ENCODE results near the gene SFXN2.
"Not testable (repeated sequence)": the region's sequence is repeated elsewhere in the genome, so short reads cannot be mapped to it uniquely, and the experiment has no call there.

The SFXN2 gene

DNA sequence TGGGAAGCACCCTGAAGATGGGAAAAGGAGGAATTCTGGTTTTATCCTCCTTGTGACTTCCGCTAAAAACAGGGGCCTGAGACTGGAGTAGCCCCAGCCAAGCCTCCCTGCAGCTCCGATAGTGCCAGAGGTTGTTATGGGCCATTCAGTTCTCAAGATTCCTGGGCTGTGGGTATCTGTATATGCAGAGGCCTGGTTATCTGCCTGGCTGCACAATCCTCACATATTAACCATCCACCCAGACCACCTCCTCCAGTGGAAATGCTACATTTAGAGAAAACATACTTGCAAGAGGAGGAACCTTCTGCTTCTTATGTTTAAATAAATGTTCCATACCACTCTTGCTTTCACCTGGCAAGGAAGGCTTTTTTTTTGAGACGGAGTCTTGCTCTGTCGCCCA is 34.8 kb upstream of the SFXN2 start:
- in situ Hi-C loops (cut with MboI; ENCODE audit: low sequenced_read_pairs) = no loop called here

DNA sequence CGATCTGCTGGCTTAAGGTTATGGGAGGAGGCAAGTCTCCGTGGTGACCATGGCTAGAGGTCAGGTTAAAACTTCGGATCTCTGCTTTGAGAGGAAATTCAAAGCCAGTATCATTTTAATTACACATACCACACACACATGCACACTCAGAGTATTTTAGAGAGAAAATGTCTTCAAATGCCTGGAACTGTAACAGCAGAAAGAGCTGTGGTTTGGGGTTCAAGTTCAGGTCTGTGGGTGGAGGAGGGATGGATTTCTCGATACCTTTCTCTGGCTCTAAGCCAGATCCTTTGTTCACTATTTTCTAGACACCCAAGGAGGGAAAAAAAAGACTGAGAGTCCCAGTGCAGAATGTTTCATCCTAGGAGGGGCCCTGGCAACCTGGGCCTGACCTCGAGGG is 32.7 kb upstream of the SFXN2 start:
- in situ Hi-C loops (cut with MboI; ENCODE audit: low sequenced_read_pairs) = no loop called here

DNA sequence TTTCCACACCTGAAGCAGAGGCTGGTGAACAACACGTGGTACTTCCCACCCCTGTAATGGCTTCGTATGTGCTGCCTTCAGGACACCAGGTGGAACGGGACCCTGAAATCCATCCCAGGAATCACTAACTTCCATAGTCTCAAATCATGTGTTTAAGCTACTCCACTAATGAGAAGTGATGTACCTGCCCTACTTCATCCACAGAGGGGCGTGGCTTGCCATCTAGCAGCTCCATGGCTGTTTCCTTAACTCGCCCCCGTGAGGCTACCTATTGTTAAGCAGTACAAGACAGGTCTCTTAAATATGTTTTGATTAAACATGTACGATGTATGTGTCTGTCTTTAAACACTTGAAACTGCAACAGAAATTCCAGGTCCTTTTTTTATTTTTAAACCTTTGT is 32.0 kb upstream of the SFXN2 start:
- in situ Hi-C loops (cut with MboI; ENCODE audit: low sequenced_read_pairs) = no loop called here

DNA sequence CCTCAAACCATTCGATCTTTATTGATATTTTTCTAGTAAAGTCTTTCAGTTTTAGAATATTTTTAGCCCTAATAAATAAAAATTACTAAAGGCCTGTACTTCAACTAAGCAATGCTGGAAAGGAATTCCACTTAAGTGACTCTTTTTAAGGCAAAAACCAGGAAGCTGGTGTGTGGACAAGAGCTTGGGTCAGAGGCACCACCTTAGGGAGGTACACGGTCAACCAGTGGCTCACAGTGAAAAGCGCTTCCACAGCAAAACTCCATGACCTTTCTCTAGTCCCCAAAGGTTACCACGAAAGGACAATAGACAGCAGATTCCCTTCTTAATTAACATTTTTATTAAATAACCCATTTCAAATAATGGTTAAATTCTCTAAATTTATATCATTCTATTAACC is 31.5 kb upstream of the SFXN2 start:
- in situ Hi-C loops (cut with MboI; ENCODE audit: low sequenced_read_pairs) = no loop called here

DNA sequence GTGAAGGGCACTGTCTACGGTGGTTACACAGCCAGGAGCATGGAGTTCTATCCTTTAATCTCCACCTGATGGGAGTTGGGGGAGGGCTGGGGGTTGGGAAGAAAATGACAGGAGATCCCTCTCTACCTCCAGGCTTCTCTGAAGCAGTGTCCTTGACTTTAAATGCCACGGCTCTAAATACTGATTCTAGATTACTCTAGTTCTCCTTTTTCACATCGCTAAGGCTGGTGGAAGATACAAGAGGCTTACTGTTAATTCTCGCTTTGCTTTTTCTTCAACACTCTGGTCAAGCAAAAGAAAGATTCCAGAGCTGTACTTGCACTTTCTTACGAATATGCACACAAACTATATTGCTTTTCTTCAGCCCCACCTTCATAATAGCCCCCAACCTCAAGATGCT is 30.7 kb upstream of the SFXN2 start:
- in situ Hi-C loops (cut with MboI; ENCODE audit: low sequenced_read_pairs) = no loop called here

DNA sequence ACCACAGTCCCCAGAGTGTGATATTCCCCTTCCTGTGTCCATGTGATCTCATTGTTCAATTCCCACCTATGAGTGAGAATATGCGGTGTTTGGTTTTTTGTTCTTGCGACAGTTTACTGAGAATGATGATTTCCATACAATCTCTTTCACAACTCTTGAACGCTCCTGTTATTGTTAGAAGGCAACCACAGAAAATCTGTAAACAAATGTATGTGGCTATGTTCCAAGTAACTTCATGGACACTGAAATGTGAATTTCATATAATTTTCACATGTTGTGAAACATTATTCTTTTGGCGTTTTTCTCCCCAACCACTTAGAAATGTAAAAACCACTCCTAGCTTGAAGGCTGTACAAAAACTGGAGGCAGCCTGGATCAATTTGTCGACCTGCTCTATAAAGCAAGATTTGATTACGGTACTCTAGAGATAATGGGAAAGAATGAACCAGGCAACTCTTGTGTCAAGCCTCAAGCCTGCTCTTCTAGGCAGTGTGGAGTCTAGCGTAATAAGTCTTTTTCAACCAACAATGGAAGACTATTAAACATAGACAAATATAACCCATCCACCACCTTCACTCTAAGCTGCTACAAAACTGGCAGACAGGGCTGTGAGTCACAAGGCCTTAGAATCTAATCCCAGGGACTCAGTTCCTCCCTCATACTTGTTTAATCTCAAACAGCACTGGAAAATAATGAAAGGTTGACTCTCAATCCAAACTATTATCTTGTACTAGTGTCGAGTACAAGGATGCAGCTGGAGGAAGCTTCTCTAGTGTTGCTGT is 23.0 kb upstream of the SFXN2 start:
- in situ Hi-C loops (cut with MboI; ENCODE audit: low sequenced_read_pairs) = no loop called here

DNA sequence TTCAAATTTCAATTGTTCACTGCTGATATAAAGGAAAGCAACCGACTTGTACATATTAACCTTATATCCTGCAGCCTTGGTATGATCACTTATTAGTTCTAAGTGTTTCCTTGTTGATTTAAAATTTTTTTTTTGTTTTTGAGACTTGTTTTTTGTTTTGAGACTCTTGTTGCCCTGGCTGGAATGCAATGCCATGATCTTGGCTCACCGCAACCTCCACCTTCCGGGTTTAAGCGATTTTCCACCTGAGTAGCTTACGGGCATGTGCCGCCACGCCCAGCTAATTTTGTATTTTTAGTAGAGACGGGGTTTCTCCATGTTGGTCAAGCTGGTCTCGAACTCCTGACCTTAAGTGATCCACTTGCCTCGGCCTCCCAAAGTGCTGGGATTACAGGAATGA is 19.0 kb upstream of the SFXN2 start:
- in situ Hi-C loops (cut with MboI; ENCODE audit: low sequenced_read_pairs) = not testable (repeated sequence)

DNA sequence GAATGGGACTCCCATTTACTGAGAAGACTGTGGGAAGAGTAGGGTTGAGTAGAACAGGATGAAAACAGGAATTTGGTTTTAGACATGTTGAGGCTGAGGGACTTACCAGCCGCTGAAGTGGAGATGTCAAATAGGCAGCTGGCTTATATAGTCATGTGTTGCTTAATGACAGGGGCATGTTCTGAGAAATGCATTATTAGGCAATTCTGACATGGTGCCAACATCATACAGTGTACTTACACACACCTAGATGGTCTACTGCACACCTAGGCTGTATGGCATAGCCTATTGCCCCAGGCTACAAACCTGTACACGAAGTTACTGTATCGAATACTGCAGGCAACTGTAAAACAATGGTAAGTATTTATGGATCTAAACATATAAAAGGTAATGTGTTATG is 17.7 kb upstream of the SFXN2 start:
- in situ Hi-C loops (cut with MboI; ENCODE audit: low sequenced_read_pairs) = no loop called here

DNA sequence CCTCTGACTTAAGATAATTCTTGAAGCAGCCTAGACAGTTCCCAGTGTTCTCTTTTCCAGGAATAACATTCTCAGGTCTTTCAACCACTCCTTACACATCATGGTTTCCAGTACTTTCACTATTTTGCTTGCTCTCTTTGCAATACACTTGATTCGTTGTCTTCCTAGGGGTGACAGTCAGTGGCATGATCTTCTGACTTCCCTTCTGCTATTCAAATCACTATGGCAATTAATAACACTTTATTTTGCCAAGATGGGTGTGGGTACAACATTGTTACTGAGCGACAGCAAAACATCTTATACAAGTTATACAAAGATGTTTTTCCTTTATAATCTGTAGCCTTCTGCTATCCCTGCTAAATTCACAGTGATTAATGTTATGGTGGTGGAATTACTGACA is 15.5 kb upstream of the SFXN2 start:
- in situ Hi-C loops (cut with MboI; ENCODE audit: low sequenced_read_pairs) = no loop called here

DNA sequence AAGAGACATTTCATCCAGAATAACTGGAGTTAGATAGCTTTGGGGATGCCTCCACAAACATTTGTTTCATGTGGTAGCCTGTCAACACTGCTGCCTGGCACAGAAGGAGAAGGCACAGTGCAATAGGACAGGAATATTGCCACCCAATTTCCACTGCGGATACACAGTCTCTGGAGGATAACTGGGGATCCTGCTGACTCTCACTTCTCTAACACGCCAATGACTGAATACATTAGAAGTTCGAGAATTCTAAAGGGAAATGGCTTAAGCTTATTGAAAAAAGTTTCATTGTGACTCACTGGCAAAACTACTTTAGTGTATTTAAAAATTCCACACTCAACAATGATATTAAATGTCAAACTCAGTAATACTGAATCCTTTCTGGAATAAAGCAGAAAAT is 13.2 kb upstream of the SFXN2 start:
- in situ Hi-C loops (cut with MboI; ENCODE audit: low sequenced_read_pairs) = no loop called here

DNA sequence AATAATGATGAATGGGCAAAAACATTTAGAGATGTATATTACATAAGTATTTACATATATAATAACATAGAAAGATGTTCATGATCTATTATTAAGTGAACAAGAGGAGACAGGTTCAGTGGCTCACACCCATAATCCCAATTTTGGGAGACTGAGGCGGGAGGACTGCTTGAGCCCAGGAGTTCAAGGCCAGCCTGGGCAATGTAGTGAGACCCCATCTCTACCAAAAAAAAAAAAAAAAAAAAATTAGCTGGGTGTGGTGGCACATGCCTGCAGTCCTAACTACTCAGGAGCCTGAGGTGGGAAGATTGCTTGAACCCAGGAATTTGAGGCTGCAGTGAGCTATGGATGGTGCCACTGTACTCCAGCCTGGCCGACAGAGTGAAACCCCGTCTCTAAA is 12.6 kb upstream of the SFXN2 start:
- in situ Hi-C loops (cut with MboI; ENCODE audit: low sequenced_read_pairs) = no loop called here

DNA sequence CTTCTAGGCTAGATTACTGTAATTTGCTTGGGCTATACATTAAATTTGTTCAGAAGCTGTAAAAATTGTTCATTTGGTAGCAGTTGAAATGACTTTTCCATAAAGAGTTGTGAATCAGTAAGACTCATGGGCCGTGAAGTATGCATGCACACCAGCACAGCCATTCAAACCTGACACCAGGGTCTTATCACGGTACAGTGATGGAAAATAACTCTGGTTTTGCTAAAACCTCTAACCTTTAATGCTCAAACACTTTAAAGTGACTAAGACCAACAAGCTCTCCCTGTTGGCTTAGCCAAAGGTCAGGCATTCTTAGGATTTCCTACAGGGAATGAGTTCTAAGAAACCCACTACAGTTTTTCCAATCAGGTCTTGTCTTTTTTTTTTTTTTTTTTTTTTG is 11.7 kb upstream of the SFXN2 start:
- in situ Hi-C loops (cut with MboI; ENCODE audit: low sequenced_read_pairs) = no loop called here

DNA sequence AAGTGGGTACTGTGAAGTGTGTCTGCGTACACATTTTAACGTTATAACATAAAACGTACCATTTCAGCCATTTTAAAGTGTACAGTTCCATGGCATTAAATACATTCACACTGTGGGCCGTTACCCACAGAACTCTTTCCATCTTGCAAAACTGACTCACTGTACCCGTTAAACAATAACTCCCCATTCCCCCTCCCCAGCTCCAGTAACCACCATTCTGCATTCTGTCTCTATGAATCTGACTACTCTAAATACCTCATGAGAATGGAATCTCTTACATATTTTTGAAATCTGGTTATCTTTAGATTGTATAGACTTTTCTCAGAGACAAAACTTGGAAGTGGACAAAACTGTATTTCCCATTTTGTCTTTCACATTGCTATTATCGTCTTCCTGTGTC is 9.5 kb upstream of the SFXN2 start:
- in situ Hi-C loops (cut with MboI; ENCODE audit: low sequenced_read_pairs) = no loop called here

DNA sequence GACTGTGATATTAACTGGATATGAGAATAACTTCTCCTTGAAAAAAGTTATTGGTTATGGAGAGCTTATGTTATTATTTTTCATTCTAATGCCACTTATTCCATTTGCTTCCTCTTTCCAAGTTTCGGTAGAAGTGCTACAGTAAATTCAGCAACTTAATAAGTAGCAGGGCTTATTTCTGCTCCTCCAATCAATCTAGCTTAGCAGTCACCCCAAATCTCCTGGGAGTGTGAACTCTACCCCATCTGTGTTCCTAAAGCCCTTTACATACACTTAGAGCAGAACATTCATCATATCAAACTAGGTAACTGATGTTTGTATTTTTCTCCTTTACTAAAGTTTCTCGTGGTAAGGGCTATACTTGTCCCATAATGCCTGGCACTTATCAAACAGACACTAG is 8.9 kb upstream of the SFXN2 start:
- in situ Hi-C loops (cut with MboI; ENCODE audit: low sequenced_read_pairs) = no loop called here

DNA sequence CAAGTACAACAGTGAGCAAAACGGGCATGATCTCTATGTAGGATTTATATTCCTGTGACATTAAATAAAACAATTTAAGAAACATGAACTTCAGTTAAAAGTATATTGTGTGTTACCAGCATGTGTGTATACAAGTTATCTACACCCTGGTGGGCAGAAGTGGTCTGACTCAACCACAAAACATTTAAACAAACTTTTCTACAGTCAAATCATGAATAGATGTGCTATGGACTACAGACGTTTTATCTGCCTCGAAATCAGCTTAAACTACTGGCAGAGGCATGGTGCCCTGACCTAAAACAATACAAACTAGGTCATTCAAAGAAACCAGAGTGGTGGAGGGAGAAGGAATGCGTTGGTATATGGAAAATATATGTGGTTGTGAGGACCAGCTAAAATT is 3.8 kb upstream of the SFXN2 start:
- in situ Hi-C loops (cut with MboI; ENCODE audit: low sequenced_read_pairs) = no loop called here

DNA sequence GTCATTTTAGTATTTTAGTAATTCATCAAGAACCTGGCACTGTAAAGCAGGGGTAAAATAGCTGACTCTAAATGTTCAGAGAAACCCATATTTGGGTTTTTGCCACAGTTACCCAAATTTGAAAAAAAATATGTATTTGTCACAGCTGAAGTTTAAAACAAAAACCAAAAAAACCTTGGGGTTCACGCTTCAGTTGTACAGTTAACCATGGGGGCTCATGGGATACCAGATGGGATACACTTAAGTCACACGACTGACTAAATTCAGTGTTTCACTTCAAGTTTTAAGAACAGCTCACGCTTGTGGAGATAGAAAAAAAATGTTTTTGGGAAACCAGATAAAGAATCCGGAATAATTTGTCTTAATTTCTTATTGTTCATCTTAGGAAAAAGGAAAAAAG is 2.3 kb upstream of the SFXN2 start:
- in situ Hi-C loops (cut with MboI; ENCODE audit: low sequenced_read_pairs) = no loop called here

DNA sequence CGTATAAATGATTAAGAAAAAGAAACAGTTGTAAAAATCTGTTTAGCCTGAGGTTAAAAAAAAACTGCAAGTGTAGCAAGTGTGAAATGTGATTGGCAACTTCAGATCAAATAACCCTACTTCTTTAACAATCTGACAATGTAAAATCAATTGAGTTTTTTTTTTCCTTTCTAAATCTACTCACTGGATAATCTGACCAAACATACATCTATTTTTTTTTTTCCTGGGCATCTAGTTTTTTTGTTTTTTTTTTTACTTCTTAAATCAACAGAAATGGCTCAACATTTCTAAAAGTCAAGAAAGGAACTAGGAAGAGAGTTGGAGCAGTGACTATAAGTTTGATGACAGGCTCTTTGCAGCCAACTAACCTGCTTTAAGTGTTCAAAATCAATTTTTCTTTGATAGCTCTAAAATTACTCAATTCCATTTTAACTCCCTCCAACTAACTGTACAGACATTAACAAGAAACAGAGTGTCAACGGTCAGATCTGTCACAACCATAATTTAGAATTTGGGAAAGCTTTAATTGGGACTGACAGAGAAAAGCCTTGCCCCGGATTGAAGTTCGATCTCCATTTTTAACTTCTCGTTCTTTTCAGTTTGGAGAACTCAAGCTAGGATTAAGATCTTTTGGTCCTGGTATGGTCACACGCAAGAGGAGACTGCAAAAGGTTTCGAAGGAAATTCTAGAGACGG is 1.4 kb upstream of the SFXN2 start:
- in situ Hi-C loops (cut with MboI; ENCODE audit: low sequenced_read_pairs) = no loop called here

DNA sequence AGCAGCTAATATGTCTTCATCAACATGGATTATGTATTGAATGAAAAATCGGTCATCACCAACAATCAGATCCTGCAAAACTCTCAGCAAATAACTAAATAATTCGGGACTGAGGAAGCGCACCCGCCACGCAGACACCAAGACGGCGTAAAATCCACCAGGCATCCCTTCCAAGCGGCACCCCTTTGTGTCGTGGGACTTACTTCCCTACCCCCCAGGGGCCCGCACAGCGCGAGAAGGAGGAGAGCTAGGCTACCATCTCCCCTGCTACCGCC is 960 bp upstream of the SFXN2 start:
- in situ Hi-C loops (cut with MboI; ENCODE audit: low sequenced_read_pairs) = no loop called here

DNA sequence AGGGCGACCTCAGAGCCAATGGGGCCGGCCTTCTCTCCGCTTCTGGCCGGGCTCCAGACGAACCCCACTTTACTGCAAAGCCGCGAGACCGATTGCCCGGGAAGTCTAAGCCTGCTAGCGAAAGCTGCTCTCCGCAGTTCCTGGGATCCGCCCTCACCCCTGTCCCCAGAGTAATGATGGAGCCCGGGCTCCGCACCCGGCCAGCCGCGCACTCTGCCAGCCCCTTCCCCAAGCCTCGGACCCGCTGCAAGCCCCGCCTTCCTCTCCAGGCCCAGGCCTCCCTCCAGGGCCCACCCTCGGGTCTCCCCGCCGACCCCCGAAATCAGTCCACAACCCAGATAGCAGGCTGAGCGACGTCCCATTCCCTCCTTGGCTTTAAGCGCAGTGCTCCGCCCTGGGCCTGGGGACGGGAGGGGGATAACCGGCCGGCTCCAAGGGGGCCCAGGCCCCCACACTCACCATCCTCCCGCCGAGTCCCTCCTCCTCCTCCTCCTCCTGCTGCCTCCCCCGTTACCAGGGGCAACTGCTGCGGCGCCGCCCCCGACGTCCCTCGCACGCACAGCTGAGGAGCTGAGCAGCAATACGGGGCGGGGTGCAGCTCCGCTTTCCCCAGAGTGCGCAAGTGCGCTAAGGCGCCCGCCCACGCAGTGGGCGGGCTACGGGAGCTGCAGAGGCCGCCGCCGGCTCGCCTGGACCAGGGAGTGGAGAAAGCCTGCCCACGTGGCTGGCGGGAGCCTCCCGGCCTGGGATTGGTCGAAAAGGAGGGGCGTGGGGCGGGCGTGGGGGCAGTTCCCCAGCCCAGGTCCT is 419 bp upstream of the SFXN2 start, which contains the start of gene ARL3:
TSS of gene ARL3 (minus strand) at position 584 of the 807 bp plus-strand sequence. CDS start at position 462, 122 bp downstream.
- in situ Hi-C loops (cut with MboI; ENCODE audit: low sequenced_read_pairs) = no loop called here

DNA sequence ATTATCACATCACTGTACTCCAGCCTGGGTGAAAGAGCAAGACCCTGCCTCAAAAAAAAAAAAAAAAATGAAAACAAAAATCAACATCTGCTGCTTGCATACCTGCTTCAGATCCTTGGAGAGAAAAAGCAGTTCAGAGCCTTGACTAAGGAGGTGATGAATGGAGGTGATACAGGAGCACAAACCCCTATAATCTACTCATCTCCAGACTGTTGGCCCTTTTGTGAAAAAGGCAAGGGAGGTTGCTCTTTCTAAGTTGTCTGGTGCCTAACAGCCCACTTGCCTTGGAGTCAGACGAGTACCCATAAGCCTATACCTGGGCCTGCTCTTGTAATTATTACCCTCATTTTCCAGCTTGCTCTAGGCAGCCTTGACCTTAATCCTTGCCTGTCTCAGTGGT is 1.4 kb downstream of the SFXN2 start:
- in situ Hi-C loops (cut with MboI; ENCODE audit: low sequenced_read_pairs) = no loop called here

DNA sequence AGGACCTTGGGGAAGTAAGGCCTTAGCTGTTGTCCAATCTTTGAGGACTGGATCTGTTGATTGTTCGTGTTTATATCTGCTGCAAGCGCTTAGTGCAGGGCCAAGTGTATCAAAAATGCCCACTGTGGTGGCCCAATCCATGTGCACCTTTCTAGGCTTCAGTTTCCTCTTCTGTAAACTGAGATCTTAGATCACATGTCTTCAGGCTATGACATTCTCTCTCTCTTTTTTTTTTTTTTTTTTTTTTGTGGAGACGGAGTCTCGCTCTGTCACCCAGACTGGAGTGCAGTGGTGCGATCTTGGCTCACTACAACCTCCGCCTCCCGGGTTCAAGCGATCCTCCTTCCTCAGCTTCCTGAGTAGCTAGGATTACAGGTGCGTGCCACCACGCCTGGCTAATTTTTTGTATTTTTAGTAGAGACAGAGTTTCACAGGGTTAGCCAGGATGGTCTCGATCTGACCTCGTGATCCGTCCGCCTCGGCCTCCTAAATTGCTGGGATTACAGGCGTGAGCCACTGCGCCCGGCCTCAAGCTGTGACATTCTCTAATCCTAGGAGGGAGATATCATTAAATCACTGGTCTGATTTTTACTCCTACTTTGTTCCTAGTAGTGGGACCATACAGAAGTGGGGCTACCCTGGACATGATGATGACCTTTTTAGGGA is 2.6 kb downstream of the SFXN2 start:
- in situ Hi-C loops (cut with MboI; ENCODE audit: low sequenced_read_pairs) = not testable (repeated sequence)

DNA sequence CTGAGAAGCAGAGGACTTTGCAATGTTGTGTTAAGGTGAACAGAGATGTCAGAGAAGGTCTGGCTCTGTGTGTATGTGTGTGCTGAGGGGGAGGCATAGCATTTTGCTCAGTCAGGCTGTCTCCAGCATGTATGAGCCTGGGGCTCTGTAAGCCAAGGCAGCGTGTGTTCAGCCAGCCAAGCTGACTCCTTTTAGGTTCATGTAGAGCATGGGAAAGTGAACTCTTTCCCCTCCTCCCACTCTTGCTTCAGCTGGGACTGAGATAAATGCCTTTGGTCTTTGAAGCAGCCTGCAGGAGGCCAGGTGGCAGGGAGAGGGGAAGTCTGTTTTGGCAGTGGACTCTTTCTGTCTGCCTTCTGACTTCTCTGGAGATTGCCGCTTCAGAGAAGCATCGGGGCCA is 3.8 kb downstream of the SFXN2 start:
- in situ Hi-C loops (cut with MboI; ENCODE audit: low sequenced_read_pairs) = no loop called here
